Transverse colon (tissue), 4 donors: ENCODE results near the gene PTGR2. TPM values are rescaled to one million over a fixed set of nuclear protein-coding genes. Genes with fewer than 3 reads are reported as not detected.

Source experiments
- DNase-seq: peaks from one replicate; pipeline ENCODE4 v3.0.0-alpha.2; 2019
- H3K27ac ChIP-seq, 4 donors: fragments of 200-600 bp; sonication (generic); 2 replicates each; pipeline ENCODE4 v1.5.1; 2016 to 2018; ENCODE audit warnings: inconsistent platforms in 4 of 4
- H3K27me3 ChIP-seq: fragments of 200-600 bp; sonication (generic); 2 replicates; pipeline ENCODE4 v1.5.1; 2017; ENCODE audit warnings: inconsistent platforms
- H3K36me3 ChIP-seq, 4 donors: fragments of 200-600 bp; sonication (generic); 2 replicates each; pipeline ENCODE4 v1.5.1; 2017 to 2019; ENCODE audit warnings: inconsistent platforms in 4 of 4
- H3K4me1 ChIP-seq, 4 donors: fragments of 200-600 bp; sonication (generic); 2 replicates each; pipeline ENCODE4 v1.5.1; 2017 to 2020; ENCODE audit warnings: inconsistent platforms in 4 of 4
- H3K4me3 ChIP-seq, 4 donors: fragments of 200-600 bp; sonication (generic); 1 replicate in 1 of 4; 2 replicates in 3 of 4; pipeline versions ENCODE4 v1.5.1 to v1.6.1; 2017 to 2019; ENCODE audit warnings: inconsistent platforms in 4 of 4
- H3K9me3 ChIP-seq, 2 donors: fragments of 200-600 bp; sonication (generic); 2 replicates each; pipeline ENCODE4 v1.5.1; 2017 to 2019; ENCODE audit warnings: inconsistent platforms in 2 of 2
- CTCF ChIP-seq, 5 experiments: fragments of 200-600 bp in 3 of 5; fragments of 450-650 bp in 2 of 5; sonication (generic) in 3 of 5; IDR thresholded peaks; 1 replicate in 2 of 5; 2 replicates in 3 of 5; pipeline ENCODE4 v1.5.1; 2016 to 2017; ENCODE audit warnings: antibody characterized with exemption in 5 of 5, inconsistent platforms in 3 of 5, mild to moderate bottlenecking in 2 of 5, moderate library complexity in 1 of 5
- EP300 ChIP-seq: sonication (generic); formaldehyde crosslinking; IDR thresholded peaks from one replicate; pipeline ENCODE4 v1.6.1; 2017; ENCODE audit warnings: antibody characterized with exemption, low read depth
- POLR2A ChIP-seq: fragments of 450-650 bp; IDR thresholded peaks from one replicate; pipeline ENCODE4 v1.6.1; 2016; ENCODE audit warnings: antibody characterized with exemption, mild to moderate bottlenecking, moderate library complexity
- POLR2AphosphoS5 ChIP-seq, 3 donors: sonication (generic); formaldehyde crosslinking; IDR thresholded peaks; one replicate each; pipeline ENCODE4 v1.6.1; 2016; ENCODE audit warnings: antibody characterized with exemption in 3 of 3
- WGBS, 2 donors: methylation state at CpG; one replicate each; pipeline ENCODE4 v1.1.5; 2018; ENCODE audit warnings: low coverage in 1 of 2; 5-methylcytosine and 5-hydroxymethylcytosine counted together
- in situ Hi-C, 4 donors: fragments of 200-750 bp; cut with MboI; loops; one replicate each; pipeline versions ENCODE4 v1.15.0 to v1.15.1; 2017; ENCODE audit warnings: low sequenced_read_pairs in 3 of 4, low pct_ligation_motif_present in 1 of 4, low pct_unique_long_range_greater_than_20kb in 1 of 4
- intact Hi-C: fragments of 100-400 bp; cut with DNase I; formaldehyde crosslinking; loops from one replicate; pipeline ENCODE4 v1.15.1; 2023; ENCODE audit warnings: low total_unique reads
- total RNA-seq, 4 donors: library from RNA; depleted of rRNA; stranded (reverse); fragments of >200 nt; gene quantifications; one replicate each; pipeline ENCODE4 v1.1.0, GENCODE V29; 2016

PTGR2 gene
- total RNA-seq, 4 donors from 2014 or later, result 1.8 to 15.8 (median 10.8) TPM

DNA sequence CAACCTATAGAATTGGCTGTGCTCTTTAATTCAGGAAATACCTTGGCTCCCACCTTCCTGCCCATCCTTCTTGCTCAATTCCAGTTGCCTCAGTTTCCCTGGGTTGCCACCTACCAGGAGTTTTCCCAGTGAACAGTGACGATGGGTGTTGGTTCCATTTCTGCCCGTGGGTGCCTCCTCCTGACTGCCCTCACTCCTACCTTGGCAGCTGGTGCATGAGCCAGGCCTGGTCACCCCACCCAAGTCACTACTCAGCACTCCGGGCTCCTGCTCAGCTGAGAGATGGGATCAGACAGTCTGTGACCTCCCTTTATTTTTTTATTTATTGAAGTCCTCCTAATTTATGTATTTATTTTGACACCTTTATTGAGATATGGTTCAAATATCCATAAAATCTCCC lies 31.0 kb upstream of the PTGR2 start:
- Histone ChIP-seq H3K27me3 (no peaks in the 10 kb centered on the region), H3K4me1 (peaks cover 3 to 17% (median 11%) of the 10 kb centered on the region in 4 donors), H3K27ac (no peak overlapping the region), H3K36me3 (no peaks in the 10 kb centered on the region), H3K9me3 (no peaks in the 10 kb centered on the region), H3K4me3 (no peak overlapping the region)
- 60 to 87% methylated on average over 3 of the region's 3 CpGs for WGBS, 2 donors
- intact Hi-C loops (loop anchor here (10.0 kb wide), 1 partner anchor 96 kb away; no protein-coding TSS in a partner anchor), in situ Hi-C loops (loop anchor here in 1 of 4 donors (10.0 kb wide), 1 partner anchor 86 kb away; no protein-coding TSS in a partner anchor)
- no peak for TF ChIP-seq CTCF (IDR thresholded peaks at IDR 0.05)
- TF ChIP-seq POLR2AphosphoS5 (IDR thresholded peaks at IDR 0.05), result no peak
- no peak for TF ChIP-seq POLR2A
- TF ChIP-seq EP300, result no peak
- no peak for DNase-seq

DNA sequence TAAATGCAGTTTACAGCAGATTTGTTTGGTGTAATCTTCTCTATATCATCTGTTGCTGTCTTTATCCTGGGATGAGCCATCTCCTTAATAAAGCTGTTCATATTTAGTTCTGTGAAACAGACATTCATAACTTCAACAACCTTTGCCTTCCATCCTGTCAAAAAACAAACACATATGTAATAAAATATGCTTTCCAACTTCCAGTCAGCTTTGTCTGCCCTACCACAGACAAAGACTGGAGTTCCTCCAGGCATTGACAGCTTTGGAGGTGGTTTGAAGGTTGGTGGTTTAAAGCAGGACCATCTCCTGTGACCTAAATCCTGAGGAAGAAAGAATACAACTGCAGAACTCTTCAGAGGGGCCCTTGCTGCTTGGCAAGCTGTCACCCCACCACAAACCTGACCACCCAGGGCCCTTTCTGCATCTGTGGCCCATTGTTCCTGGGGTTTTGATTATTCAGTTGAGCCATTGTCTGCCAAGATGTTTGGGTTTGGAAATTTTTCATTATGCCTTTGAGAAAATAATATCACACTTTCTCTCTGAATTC lies 28.2 kb upstream of the PTGR2 start:
- no peaks in the 10 kb centered on the region for H3K9me3 ChIP-seq
- peaks cover 6 to 22% (median 13%) of the 10 kb centered on the region in 4 donors for H3K4me1 ChIP-seq
- H3K27ac ChIP-seq, result peak overlapping the region; percentile 48 to 56 (median 49)
- no peak for DNase-seq
- no peak for TF ChIP-seq POLR2A
- no peak for TF ChIP-seq EP300
- TF ChIP-seq POLR2AphosphoS5 (IDR thresholded peaks at IDR 0.05), result peak in 1 of 3 donors; percentile 26
- no peak overlapping the region for H3K4me3 ChIP-seq
- intact Hi-C loops (loop anchor here (10.0 kb wide), 1 partner anchor 99 kb away; no protein-coding TSS in a partner anchor), in situ Hi-C loops (loop anchor here in 1 of 4 donors (10.0 kb wide), 1 partner anchor 89 kb away; no protein-coding TSS in a partner anchor)
- no peaks in the 10 kb centered on the region for H3K27me3 ChIP-seq
- no peaks in the 10 kb centered on the region for H3K36me3 ChIP-seq

GRCh38 chr14:73824127-73824526 lies 27.5 kb upstream of the PTGR2 start:
- Histone ChIP-seq H3K9me3 (no peaks in the 10 kb centered on the region), H3K36me3 (no peaks in the 10 kb centered on the region), H3K27ac (peak overlapping the region in 3 of 4 donors; percentile 21 to 56 (median 48)), H3K4me1 (peaks cover 6 to 22% (median 13%) of the 10 kb centered on the region in 4 donors), H3K27me3 (no peaks in the 10 kb centered on the region), H3K4me3 (no peak overlapping the region)
- in situ Hi-C loops, result loop anchor here in 1 of 4 donors (10.0 kb wide), 1 partner anchor 89 kb away; no protein-coding TSS in a partner anchor
- DNase-seq, result no peak
- no peak for TF ChIP-seq EP300
- no peak for TF ChIP-seq POLR2A
- TF ChIP-seq POLR2AphosphoS5 (IDR thresholded peaks at IDR 0.05), result no peak
- TF ChIP-seq CTCF (IDR thresholded peaks at IDR 0.05), result no peak
- WGBS, 2 donors, result 80 to 91% methylated on average over 3 to 4 of the region's 4 CpGs
- intact Hi-C loops, result loop anchor here (10.0 kb wide), 1 partner anchor 99 kb away; no protein-coding TSS in a partner anchor

DNA sequence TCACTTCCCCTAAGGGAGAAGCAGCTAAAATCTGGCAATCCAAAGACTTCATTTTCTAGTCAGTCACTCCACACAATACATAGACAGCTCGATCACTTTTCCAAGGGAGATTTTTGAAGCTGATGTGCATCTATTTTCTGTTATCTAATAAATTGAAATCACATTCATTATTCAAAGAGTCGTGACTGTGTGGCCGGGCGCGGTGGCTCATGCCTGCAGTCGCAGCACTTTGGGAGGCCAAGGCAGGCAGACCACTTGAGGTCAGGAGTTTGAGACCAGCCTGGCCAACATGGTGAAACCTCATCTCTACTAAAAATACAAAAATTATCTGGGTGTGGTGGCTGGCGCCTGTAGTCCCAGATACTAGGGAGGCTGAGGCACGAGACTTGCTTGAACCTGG lies 27.1 kb upstream of the PTGR2 start:
- H3K27me3 ChIP-seq, result no peaks in the 10 kb centered on the region
- peak overlapping the region in 3 of 4 donors; percentile 21 to 56 (median 48) for H3K27ac ChIP-seq
- no peaks in the 10 kb centered on the region for H3K36me3 ChIP-seq
- TF ChIP-seq EP300 (no peak), CTCF (IDR thresholded peaks at IDR 0.05) (no peak), POLR2A (no peak), POLR2AphosphoS5 (IDR thresholded peaks at IDR 0.05) (no peak)
- WGBS, 2 donors, result 88 to 92% methylated on average over 5 to 8 of the region's 8 CpGs
- no peak overlapping the region for H3K4me3 ChIP-seq
- peaks cover 6 to 22% (median 13%) of the 10 kb centered on the region in 4 donors for H3K4me1 ChIP-seq
- no peak for DNase-seq
- in situ Hi-C loops, result loop anchor here in 1 of 4 donors (10.0 kb wide), 1 partner anchor 90 kb away; no protein-coding TSS in a partner anchor
- no peaks in the 10 kb centered on the region for H3K9me3 ChIP-seq
- intact Hi-C loops, result loop anchor here (10.0 kb wide), 1 partner anchor 100 kb away; no protein-coding TSS in a partner anchor
